Body of pancreas (tissue), 4 donors: ENCODE measurements around the gene ANKRD13C. TPM values are rescaled to one million over a fixed set of nuclear protein-coding genes. Genes with fewer than 3 reads are reported as not detected.

Source experiments
- ATAC-seq: fragments of 150-250 bp; one replicate; pipeline ENCODE4 v1.9.1; 2016
- DNase-seq, 4 donors: peaks; one replicate each; pipeline ENCODE4 v3.0.0-alpha.2; 2019
- H3K27ac ChIP-seq, 4 donors: fragments of 200-600 bp; sonication (generic); 1 replicate in 3 of 4; 2 replicates in 1 of 4; pipeline versions ENCODE4 v1.5.1 to v1.6.1; 2016 to 2019; ENCODE audit warnings: mild to moderate bottlenecking in 1 of 4, mixed read lengths in 1 of 4, moderate library complexity in 1 of 4
- H3K27me3 ChIP-seq, 2 donors: fragments of 200-600 bp; sonication (generic); one replicate each; pipeline ENCODE4 v1.6.0; 2016; ENCODE audit warnings: mild to moderate bottlenecking in 1 of 2
- H3K36me3 ChIP-seq, 2 donors: fragments of 200-600 bp; sonication (generic); replicated peaks in 1 of 2; 2 replicates each; pipeline ENCODE4 v1.5.1; 2016; ENCODE audit warnings: low read depth in 2 of 2; ENCODE audit not compliant: insufficient read depth in 1 of 2
- H3K4me1 ChIP-seq: fragments of 200-600 bp; sonication (generic); one replicate; pipeline ENCODE4 v1.6.0; 2016
- H3K4me3 ChIP-seq, 2 donors: fragments of 200-600 bp; sonication (generic); 1 replicate in 1 of 2; 2 replicates in 1 of 2; pipeline ENCODE4 v1.5.1; 2016 to 2019
- H3K9me3 ChIP-seq, 3 donors: fragments of 200-600 bp; sonication (generic); 1 replicate in 2 of 3; 2 replicates in 1 of 3; pipeline ENCODE4 v1.5.1; 2016
- POLR2A ChIP-seq, 3 donors: fragments of 450-650 bp; IDR thresholded peaks; one replicate each; pipeline ENCODE4 v1.6.1; 2016; ENCODE audit warnings: antibody characterized with exemption in 3 of 3, mild to moderate bottlenecking in 2 of 3
- WGBS, 2 donors: methylation state at CpG; one replicate each; pipeline ENCODE4 v1.1.5; 2017; 5-methylcytosine and 5-hydroxymethylcytosine counted together
- intact Hi-C: fragments of 100-400 bp; cut with DNase I; formaldehyde crosslinking; loops from one replicate; pipeline ENCODE4 v1.15.1; 2023
- total RNA-seq, 2 donors: library from RNA; depleted of rRNA; stranded (reverse); fragments of >200 nt; gene quantifications; one replicate each; pipeline ENCODE4 v1.1.0, GENCODE V29; 2016
- TF ChIP-seq, protein P1 (sequence below), 7 experiments: fragments of 450-650 bp in 4 of 7; fragments of 200-600 bp in 3 of 7; sonication (generic) in 3 of 7; IDR thresholded peaks; one replicate each; pipeline ENCODE4 v1.5.1; 2016 to 2019; ENCODE audit warnings: antibody characterized with exemption in 7 of 7

ANKRD13C gene
- total RNA-seq, 2 donors from 2014 or later = 13.7 to 21.8 TPM

DNA sequence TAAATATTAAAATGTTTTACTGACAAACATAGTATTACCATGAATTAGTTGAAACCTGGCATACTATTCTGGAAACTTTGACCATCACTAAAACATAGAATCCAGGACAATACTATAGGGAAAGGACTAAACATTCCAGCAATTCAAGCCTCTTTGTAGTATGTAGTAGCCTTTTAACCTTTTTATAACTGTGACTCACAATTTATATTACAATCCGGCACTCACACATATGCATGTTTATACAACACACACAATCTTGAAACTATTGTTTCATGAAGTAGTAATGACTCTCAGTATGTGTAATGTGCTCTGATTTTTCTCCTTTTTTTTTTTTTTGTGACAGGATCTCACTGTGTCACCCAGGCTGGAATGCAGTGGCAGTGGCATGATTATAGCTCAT, 64.3 kb downstream of the ANKRD13C start:
- no peaks in the 10 kb centered on the region for H3K27me3 ChIP-seq
- DNase-seq (no peak), ATAC-seq (no peak)
- no peaks in the 10 kb centered on the region for H3K9me3 ChIP-seq
- H3K4me3 ChIP-seq = no peak overlapping the region
- TF ChIP-seq, protein P1, sequence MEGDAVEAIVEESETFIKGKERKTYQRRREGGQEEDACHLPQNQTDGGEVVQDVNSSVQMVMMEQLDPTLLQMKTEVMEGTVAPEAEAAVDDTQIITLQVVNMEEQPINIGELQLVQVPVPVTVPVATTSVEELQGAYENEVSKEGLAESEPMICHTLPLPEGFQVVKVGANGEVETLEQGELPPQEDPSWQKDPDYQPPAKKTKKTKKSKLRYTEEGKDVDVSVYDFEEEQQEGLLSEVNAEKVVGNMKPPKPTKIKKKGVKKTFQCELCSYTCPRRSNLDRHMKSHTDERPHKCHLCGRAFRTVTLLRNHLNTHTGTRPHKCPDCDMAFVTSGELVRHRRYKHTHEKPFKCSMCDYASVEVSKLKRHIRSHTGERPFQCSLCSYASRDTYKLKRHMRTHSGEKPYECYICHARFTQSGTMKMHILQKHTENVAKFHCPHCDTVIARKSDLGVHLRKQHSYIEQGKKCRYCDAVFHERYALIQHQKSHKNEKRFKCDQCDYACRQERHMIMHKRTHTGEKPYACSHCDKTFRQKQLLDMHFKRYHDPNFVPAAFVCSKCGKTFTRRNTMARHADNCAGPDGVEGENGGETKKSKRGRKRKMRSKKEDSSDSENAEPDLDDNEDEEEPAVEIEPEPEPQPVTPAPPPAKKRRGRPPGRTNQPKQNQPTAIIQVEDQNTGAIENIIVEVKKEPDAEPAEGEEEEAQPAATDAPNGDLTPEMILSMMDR (IDR thresholded peaks at IDR 0.05) = no peak
- no peak for TF ChIP-seq POLR2A (IDR thresholded peaks at IDR 0.05)
- 96 to 97% methylated on average over 1 of the region's 1 CpG for whole genome bisulfite sequencing, 2 donors
- intact Hi-C loops = no loop called here
- no peak overlapping the region for H3K27ac ChIP-seq
- no peaks in the 10 kb centered on the region for H3K4me1 ChIP-seq
- peaks cover under 1 to 6% of the 10 kb centered on the region in 2 donors for H3K36me3 ChIP-seq

DNA sequence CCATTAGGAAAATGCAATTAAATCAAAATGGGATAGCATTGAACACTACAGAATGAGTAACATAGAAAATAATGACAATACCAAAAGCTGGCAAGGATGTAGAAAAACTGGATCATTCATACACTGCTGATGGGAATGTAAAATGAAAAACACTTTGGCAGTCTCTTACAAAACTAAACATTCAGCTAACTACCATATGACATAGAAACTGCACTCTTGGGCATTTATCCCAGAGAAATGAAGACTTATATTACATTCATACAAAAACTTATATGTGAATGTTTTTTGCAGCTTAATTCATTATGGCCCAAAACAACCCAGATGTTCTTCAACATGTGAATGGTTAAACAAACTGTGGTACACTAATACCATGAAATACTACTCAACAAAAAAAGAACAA, 66.4 kb downstream of the ANKRD13C start:
- TF ChIP-seq POLR2A (IDR thresholded peaks at IDR 0.05) = no peak
- TF ChIP-seq, protein P1 (IDR thresholded peaks at IDR 0.05) = no peak
- Histone ChIP-seq H3K4me1 (no peaks in the 10 kb centered on the region), H3K27me3 (no peaks in the 10 kb centered on the region), H3K4me3 (no peak overlapping the region), H3K27ac (no peak overlapping the region), H3K36me3 (peaks cover 0 to 6% of the 10 kb centered on the region in 2 donors), H3K9me3 (no peaks in the 10 kb centered on the region)
- intact Hi-C loops = no loop called here
- no peak for DNase-seq
- ATAC-seq = no peak

DNA sequence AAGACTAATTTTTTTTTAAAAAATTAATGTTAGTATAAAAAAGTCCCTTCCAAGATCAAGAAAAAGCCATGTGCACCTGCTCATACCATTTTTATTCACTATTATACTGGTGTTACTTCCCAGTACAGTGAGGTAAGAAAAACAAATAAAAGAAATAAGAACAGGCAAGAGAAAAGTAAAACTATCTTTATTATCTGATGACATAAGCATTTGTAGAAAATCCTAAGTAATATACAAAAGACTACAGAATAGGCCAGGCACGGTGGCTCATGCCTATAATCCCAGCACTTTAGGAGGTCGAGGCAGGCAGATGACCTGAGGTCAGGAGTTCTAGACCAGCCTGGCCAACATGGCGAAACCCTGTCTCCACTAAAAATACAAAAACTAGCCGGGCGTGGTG, 68.1 kb downstream of the ANKRD13C start:
- DNase-seq (no peak), ATAC-seq (no peak)
- H3K9me3 ChIP-seq = no peaks in the 10 kb centered on the region
- WGBS, 2 donors = 93 to 94% methylated on average over 5 of the region's 5 CpGs
- TF ChIP-seq, protein P1 (IDR thresholded peaks at IDR 0.05) = no peak
- no peak for TF ChIP-seq POLR2A (IDR thresholded peaks at IDR 0.05)
- no peaks in the 10 kb centered on the region for H3K4me1 ChIP-seq
- H3K4me3 ChIP-seq = no peak overlapping the region
- H3K36me3 ChIP-seq = peaks cover 0 to 4% of the 10 kb centered on the region in 2 donors
- H3K27ac ChIP-seq = no peak overlapping the region
- H3K27me3 ChIP-seq = no peaks in the 10 kb centered on the region
- intact Hi-C loops = no loop called here

DNA sequence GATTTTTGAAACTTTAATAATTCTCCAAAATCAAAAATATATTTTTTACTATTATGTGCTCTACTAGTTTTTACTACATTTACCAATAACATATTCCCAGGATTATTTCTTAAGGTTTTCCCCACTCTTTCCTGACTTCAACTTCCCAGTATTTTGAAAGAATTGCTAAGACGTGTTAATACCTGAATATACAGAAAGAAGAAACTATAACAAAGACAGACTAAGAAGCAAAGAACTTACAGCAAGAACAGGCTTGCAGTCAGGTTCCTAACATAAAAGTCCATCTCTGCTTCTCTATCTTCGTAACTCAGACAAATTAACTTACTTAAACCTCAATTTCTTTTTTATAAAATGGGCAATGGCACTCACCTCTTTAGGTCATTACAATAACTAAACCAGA, 70.2 kb downstream of the ANKRD13C start:
- 96 to 97% methylated on average over 2 of the region's 2 CpGs for WGBS, 2 donors
- Histone ChIP-seq H3K9me3 (no peaks in the 10 kb centered on the region), H3K36me3 (no peaks in the 10 kb centered on the region), H3K27me3 (no peaks in the 10 kb centered on the region), H3K4me1 (no peaks in the 10 kb centered on the region), H3K27ac (no peak overlapping the region), H3K4me3 (no peak overlapping the region)
- intact Hi-C loops = no loop called here
- ATAC-seq (no peak), DNase-seq (no peak)
- TF ChIP-seq, protein P1 (IDR thresholded peaks at IDR 0.05) = no peak
- TF ChIP-seq POLR2A (IDR thresholded peaks at IDR 0.05) = no peak

DNA sequence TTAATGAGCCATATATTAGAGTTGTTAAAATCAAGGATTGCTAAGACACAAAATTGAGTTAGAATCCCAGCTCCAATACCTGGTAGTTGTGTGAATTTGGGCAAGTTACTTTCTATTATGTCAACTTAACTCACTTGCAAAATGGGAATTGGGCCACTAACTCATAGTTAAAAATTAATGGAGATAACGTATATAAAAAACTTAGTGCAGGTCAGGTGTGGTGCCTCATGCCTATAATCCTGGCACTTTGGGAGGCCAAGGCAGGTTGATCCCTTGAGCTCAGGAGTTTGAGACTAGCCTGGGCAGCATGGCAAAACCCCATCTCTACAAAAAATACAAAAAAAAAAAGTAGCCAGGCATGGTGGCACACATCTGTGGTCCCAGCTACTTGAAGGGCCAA, 75.8 kb downstream of the ANKRD13C start:
- DNase-seq (peak in 1 of 4 donors; percentile 44), ATAC-seq (no peak)
- Histone ChIP-seq H3K27ac (no peak overlapping the region), H3K36me3 (peaks cover 0 to 2% of the 10 kb centered on the region in 2 donors), H3K27me3 (no peaks in the 10 kb centered on the region), H3K4me3 (no peak overlapping the region), H3K4me1 (peaks cover 6% of the 10 kb centered on the region), H3K9me3 (no peaks in the 10 kb centered on the region)
- TF ChIP-seq POLR2A (IDR thresholded peaks at IDR 0.05) = no peak
- TF ChIP-seq, protein P1 (IDR thresholded peaks at IDR 0.05) = no peak
- intact Hi-C loops = no loop called here
- 27 to 33% methylated on average over 1 of the region's 1 CpG for WGBS, 2 donors
